GM12864 (cell line): ENCODE measurements around the gene IRX3.

Experiments used
- DNase-seq: peaks from one replicate; pipeline ENCODE4 v3.0.0-alpha.2; 2011; ENCODE audit warnings: low read depth
- H3K4me3 ChIP-seq: 2 replicates; pipeline ENCODE4 v1.5.1; 2011; ENCODE audit warnings: mild to moderate bottlenecking, low read depth, low read length, control low read depth
- CTCF ChIP-seq: IDR thresholded peaks from 2 replicates; pipeline ENCODE4 v1.5.1; 2011; ENCODE audit warnings: low read depth, mild to moderate bottlenecking, moderate library complexity, low read length, control low read depth, inconsistent platforms; ENCODE audit errors: missing control alignments

The IRX3 gene

GRCh38 chr16:54273566-54273965, 13.0 kb downstream of the IRX3 start:
- DNase-seq, result no peak
- TF ChIP-seq CTCF, result no peak
- no peak overlapping the region for H3K4me3 ChIP-seq

GRCh38 chr16:54270711-54271110, 15.9 kb downstream of the IRX3 start:
- DNase-seq, result no peak
- TF ChIP-seq CTCF, result no peak
- no peak overlapping the region for H3K4me3 ChIP-seq

GRCh38 chr16:54269461-54269860, 17.1 kb downstream of the IRX3 start:
- no peak for TF ChIP-seq CTCF
- no peak for DNase-seq
- H3K4me3 ChIP-seq, result no peak overlapping the region

- no peak for DNase-seq
- no peak for TF ChIP-seq CTCF
- no peak overlapping the region for H3K4me3 ChIP-seq
Measured at GRCh38 chr16:54268766-54269165, 17.8 kb downstream of the IRX3 start.

DNA sequence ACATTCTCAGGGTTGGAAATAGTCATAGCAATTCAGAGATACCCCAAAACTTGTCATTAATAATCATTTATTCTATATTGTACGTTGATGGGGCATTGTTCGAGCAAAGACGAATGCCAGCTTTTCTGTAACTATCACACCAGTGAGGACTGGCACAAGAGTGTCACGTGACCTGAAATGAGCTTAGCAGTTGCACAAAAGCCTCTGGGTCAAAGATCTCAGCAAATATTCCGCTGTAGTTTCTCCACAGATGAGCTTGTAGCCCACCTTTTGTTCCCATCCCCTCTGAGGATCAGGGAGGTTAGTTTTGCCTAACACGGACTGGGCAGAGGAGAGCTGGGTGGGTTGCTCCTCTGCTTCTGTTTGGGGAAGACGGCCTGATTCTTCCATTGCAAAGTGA, 18.2 kb downstream of the IRX3 start:
- no peak overlapping the region for H3K4me3 ChIP-seq
- no peak for DNase-seq
- TF ChIP-seq CTCF, result no peak

DNA sequence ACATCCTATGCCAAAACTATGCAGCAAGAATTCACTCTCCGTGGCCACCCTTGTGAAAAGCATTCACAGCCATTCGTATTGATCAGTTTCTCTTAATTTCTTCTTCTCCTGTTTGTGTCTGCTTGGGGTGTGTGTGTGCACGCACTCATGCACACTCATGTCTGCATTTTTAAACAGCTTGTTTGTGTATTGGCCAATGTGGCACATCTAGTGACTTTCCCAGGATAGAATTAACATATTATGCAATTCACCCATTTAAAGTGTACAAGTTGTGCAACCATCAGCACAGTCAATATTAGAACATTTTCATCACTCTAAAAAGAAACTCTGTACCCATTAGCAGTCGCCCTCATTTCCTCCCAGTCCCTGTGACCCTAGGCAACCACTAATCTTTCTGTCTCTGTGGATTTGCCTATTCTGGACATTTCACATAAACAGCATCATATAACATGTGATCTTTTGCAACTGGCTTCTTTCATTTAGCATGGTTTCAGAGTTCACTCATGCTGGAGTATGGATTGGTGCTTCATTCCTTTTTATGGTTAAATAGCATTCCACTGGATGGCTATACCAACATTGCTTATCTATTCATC, 20.1 kb downstream of the IRX3 start:
- H3K4me3 ChIP-seq, result no peak overlapping the region
- no peak for DNase-seq
- TF ChIP-seq CTCF, result no peak

DNA sequence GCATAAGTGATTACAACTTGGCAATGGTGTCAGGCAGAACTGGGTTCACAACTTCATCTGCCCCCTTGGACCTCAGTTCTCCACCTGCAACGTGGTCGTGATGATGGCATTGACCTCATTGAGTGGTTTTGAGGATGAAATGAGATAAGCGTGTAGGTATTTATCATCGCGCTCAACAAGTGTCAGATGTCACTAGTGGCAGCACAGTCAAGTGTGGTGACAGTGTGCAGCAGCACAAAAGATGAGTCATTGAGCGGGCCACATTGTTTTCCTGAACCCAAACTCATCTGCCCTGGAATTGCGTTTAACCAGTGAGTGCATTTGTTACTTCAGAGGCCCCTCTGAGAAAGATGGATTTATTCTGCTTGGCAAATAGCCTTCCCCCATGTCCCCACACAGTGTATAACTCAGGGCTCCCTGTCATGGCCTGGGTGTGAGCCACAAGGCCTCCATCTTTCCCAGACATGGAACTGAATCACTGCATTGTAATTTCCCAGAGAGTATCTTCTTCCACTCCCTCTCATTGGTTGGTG, 20.9 kb downstream of the IRX3 start:
- no peak for DNase-seq
- no peak for TF ChIP-seq CTCF

More for the DNA sequence above, 20.9 kb downstream of the IRX3 start:
- no peak overlapping the region for H3K4me3 ChIP-seq
